ENCODE data around the gene PNISR.

PNISR gene

GRCh38 chr6:99402448-99402847 lies 22.7 kb downstream of the PNISR start:
- DNase-seq (ENCODE audit: low spot score): no peak

- no peak for DNase-seq (ENCODE audit: low spot score)
These were observed 27.8 kb downstream of the PNISR start for GRCh38 chr6:99397287-99397686.

- peak; percentile 80 for DNase-seq (ENCODE audit: low spot score)
These were observed 31.2 kb downstream of the PNISR start, which contains the start of gene COQ3 for GRCh38 chr6:99393698-99394531. COQ3 (minus strand) TSS chr6:99394195; CDS start chr6:99394179, 16 bp downstream.

- no peak for DNase-seq (ENCODE audit: low spot score)
These were observed 31.8 kb downstream of the PNISR start for GRCh38 chr6:99393366-99393697.

GRCh38 chr6:99390896-99391295 lies 34.2 kb downstream of the PNISR start:
- no peak for DNase-seq (ENCODE audit: low spot score)

GRCh38 chr6:99384507-99384906 lies 40.6 kb downstream of the PNISR start:
- no peak for DNase-seq (ENCODE audit: low spot score)

GRCh38 chr6:99378636-99379035 lies 46.5 kb downstream of the PNISR start:
- no peak for DNase-seq (ENCODE audit: low spot score)

GRCh38 chr6:99369533-99369932 lies 55.6 kb downstream of the PNISR start:
- DNase-seq (ENCODE audit: low spot score): no peak

GRCh38 chr6:99366852-99367251 lies 58.3 kb downstream of the PNISR start:
- DNase-seq (ENCODE audit: low spot score): no peak

- DNase-seq (ENCODE audit: low spot score): no peak
These were observed 61.1 kb downstream of the PNISR start for GRCh38 chr6:99364026-99364425.

- no peak for DNase-seq (ENCODE audit: low spot score)
These were observed 62.3 kb downstream of the PNISR start for GRCh38 chr6:99362678-99363268.

- DNase-seq (ENCODE audit: low spot score): no peak
These were observed 65.3 kb downstream of the PNISR start for GRCh38 chr6:99359800-99360199.

GRCh38 chr6:99356641-99357040 lies 68.5 kb downstream of the PNISR start:
- DNase-seq (ENCODE audit: low spot score): no peak

- DNase-seq (ENCODE audit: low spot score): no peak
These were observed 70.1 kb downstream of the PNISR start for GRCh38 chr6:99354983-99355382.

GRCh38 chr6:99353126-99353525 lies 72.0 kb downstream of the PNISR start:
- DNase-seq (ENCODE audit: low spot score): no peak

GRCh38 chr6:99350573-99350972 lies 74.5 kb downstream of the PNISR start:
- DNase-seq (ENCODE audit: low spot score): peak; percentile 15

GRCh38 chr6:99349171-99350141 lies 75.7 kb downstream of the PNISR start, which contains the start of gene FAXC:
FAXC (minus strand) TSS chr6:99349674; CDS start chr6:99349372, 302 bp downstream.
- DNase-seq (ENCODE audit: low spot score): peak; percentile 70

GRCh38 chr6:99348288-99349170 lies 76.6 kb downstream of the PNISR start:
- peak; percentile 66 for DNase-seq (ENCODE audit: low spot score)
